ENCODE results near the gene SMURF1.

SMURF1 gene

GRCh38 chr7:99029466-99030435 is 114.2 kb downstream of the SMURF1 start:
- DNase-seq (ENCODE audit: low spot score): no peak

- DNase-seq (ENCODE audit: low spot score): no peak
Observed at GRCh38 chr7:99028261-99028973, 115.5 kb downstream of the SMURF1 start.

GRCh38 chr7:99027841-99028240 is 116.1 kb downstream of the SMURF1 start:
- DNase-seq (ENCODE audit: low spot score): no peak

GRCh38 chr7:99027241-99027640 is 116.7 kb downstream of the SMURF1 start:
- no peak for DNase-seq (ENCODE audit: low spot score)

- no peak for DNase-seq (ENCODE audit: low spot score)
Observed at GRCh38 chr7:99024066-99024465, 119.8 kb downstream of the SMURF1 start.

GRCh38 chr7:99021941-99022560 is 121.9 kb downstream of the SMURF1 start:
- no peak for DNase-seq (ENCODE audit: low spot score)

GRCh38 chr7:99020413-99020715 is 123.5 kb downstream of the SMURF1 start:
- DNase-seq (ENCODE audit: low spot score): no peak

GRCh38 chr7:99019523-99020412 is 124.1 kb downstream of the SMURF1 start:
- DNase-seq (ENCODE audit: low spot score): no peak

GRCh38 chr7:99016196-99016595 is 127.7 kb downstream of the SMURF1 start:
- no peak for DNase-seq (ENCODE audit: low spot score)

- DNase-seq (ENCODE audit: low spot score): no peak
Observed at GRCh38 chr7:99014113-99014985, 129.6 kb downstream of the SMURF1 start.

- DNase-seq (ENCODE audit: low spot score): no peak
Observed at GRCh38 chr7:99013266-99014112, 130.4 kb downstream of the SMURF1 start.

- no peak for DNase-seq (ENCODE audit: low spot score)
Observed at GRCh38 chr7:99012722-99013121, 131.2 kb downstream of the SMURF1 start.

GRCh38 chr7:99011706-99012404 is 132.1 kb downstream of the SMURF1 start:
- DNase-seq (ENCODE audit: low spot score): no peak

- no peak for DNase-seq (ENCODE audit: low spot score)
Observed at GRCh38 chr7:99011341-99011705, 132.6 kb downstream of the SMURF1 start.

- DNase-seq (ENCODE audit: low spot score): no peak
Observed at GRCh38 chr7:99010281-99010680, 133.6 kb downstream of the SMURF1 start.

GRCh38 chr7:99008921-99009530 is 134.9 kb downstream of the SMURF1 start:
- DNase-seq (ENCODE audit: low spot score): no peak

GRCh38 chr7:99008181-99008631 is 135.7 kb downstream of the SMURF1 start:
- no peak for DNase-seq (ENCODE audit: low spot score)

- DNase-seq (ENCODE audit: low spot score): no peak
Observed at GRCh38 chr7:99006739-99007424, 137.0 kb downstream of the SMURF1 start.

Measured in CD4-positive, alpha-beta T cell treated with Interleukin-6 at 100 ng/mL for 8 hours (primary cell).